ENCODE measurements around the gene ACSF2.

Gene ACSF2

DNA sequence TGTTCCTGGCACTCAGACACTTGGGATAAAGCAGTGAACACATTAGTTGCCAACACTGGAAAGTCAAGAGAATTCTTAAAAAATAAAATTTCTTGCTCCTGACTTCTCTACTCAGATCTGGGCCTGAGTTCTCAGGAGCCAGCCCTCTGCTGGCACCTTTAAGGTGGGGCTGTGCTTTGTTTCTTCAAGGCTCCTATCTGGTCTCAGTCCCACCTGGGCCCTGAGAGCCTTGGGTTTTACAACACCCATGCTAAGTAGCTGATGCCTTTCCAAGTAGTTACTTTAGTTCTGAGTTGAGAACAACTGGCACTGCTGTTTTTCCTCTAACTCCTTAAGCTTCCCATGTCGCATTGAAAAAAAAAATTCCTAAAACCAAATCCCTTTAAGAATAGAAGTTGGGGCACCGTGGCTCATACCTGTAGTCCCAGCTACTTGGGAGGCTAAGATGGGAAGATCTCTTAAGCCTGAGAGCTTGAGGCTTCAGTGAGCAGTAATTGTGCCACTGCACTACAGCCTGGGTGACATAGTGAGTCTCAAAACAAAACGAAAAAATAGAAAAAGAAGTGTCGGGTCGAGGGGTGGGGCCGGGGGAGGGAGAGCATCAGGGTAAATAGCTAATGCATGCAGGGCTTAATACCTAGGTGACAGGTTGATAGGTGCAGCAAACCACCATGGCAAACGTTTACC is 26.1 kb downstream of the ACSF2 start:
- no peak overlapping the region for H3K4me3 ChIP-seq (replicated peaks in 1 of 2; ENCODE audit: low read depth in 2 of 2, low read length in 2 of 2)
- TF ChIP-seq, protein P1, sequence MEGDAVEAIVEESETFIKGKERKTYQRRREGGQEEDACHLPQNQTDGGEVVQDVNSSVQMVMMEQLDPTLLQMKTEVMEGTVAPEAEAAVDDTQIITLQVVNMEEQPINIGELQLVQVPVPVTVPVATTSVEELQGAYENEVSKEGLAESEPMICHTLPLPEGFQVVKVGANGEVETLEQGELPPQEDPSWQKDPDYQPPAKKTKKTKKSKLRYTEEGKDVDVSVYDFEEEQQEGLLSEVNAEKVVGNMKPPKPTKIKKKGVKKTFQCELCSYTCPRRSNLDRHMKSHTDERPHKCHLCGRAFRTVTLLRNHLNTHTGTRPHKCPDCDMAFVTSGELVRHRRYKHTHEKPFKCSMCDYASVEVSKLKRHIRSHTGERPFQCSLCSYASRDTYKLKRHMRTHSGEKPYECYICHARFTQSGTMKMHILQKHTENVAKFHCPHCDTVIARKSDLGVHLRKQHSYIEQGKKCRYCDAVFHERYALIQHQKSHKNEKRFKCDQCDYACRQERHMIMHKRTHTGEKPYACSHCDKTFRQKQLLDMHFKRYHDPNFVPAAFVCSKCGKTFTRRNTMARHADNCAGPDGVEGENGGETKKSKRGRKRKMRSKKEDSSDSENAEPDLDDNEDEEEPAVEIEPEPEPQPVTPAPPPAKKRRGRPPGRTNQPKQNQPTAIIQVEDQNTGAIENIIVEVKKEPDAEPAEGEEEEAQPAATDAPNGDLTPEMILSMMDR (IDR thresholded peaks at IDR 0.05; ENCODE audit: low read depth, low read length), result no peak

DNA sequence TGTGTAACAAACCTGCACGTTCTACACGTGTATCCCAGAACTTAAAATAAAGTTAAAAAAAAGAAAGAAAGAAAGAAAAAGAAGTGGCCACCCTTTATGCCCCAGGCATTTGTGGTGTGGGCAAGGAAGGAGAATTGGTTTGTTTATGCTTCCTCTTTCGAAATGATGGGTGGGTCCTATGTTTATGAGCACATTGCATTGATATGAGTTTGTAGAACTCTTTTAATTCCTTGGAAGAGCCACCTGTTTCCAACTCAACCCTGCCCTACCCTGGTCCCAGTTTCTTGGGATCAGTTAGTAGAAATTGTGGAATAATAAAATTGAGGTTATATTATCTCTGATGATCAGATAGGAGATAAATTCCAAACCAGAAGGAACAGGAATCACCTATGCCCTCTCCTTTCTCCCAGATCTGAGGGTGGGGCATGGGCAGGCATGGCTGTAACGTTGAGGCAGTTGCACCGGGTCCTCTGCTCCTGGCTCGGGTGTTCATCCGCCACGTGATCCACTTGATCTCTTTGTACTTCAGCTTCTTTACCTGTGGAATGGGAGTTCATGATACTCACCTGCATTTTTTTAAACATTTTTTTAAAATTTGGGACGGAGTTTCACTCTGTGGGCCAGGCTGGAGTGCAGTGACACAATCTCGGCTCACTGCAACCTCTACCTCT is 26.7 kb downstream of the ACSF2 start:
- TF ChIP-seq, protein P1 (IDR thresholded peaks at IDR 0.05; ENCODE audit: low read depth, low read length), result no peak
- H3K4me3 ChIP-seq (replicated peaks in 1 of 2; ENCODE audit: low read depth in 2 of 2, low read length in 2 of 2), result no peak overlapping the region
- DNase-seq (ENCODE audit: low read depth in 2 of 2), result peak in 1 of 2 donors; percentile 22

More for the DNA sequence above, 26.1 kb downstream of the ACSF2 start:
- DNase-seq (ENCODE audit: low read depth in 2 of 2), result no peak

DNA sequence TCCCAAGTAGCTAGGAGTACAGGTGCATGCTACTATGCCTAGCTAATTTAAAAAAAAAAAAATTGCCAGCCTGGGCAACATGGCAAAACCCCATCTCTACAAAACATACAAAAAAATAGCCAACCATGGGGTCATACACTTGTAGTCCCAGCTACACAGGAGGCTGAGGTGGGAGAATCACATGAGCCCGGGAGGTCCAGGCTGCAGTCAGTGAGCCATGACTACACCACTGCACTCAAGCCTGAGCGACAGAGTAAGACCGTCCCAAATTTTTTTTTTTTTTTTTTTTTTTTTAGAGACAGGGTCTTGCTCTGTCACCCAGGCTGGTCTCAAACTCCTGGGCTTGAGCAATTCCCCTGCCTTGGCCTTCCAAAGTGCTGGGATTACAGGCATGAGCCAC is 27.9 kb downstream of the ACSF2 start:
- TF ChIP-seq, protein P1 (IDR thresholded peaks at IDR 0.05; ENCODE audit: low read depth, low read length), result no peak
- DNase-seq (ENCODE audit: low read depth in 2 of 2), result no peak
- no peak overlapping the region for H3K4me3 ChIP-seq (replicated peaks in 1 of 2; ENCODE audit: low read depth in 2 of 2, low read length in 2 of 2)

DNA sequence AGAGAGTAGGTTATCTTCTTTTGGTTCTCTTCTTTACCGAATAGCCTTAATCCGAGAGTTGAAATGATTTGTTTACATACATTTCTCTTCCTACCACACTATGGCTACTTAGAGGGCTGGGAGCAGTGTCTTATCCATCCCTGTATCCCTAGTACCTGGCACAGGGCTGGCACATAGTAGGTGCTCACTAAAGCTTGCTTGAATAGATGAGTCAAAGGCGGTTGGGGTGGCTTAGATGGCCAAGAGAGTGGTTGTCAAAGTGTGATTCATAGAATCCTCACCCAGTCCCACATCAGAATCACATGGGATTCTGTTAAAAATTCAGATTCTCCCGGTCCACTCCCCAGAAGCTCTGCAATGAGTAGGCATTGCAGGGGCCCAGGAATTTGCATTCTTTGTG is 31.6 kb downstream of the ACSF2 start:
- no peak for DNase-seq (ENCODE audit: low read depth in 2 of 2)
- TF ChIP-seq, protein P1 (IDR thresholded peaks at IDR 0.05; ENCODE audit: low read depth, low read length), result no peak
- no peak overlapping the region for H3K4me3 ChIP-seq (replicated peaks in 1 of 2; ENCODE audit: low read depth in 2 of 2, low read length in 2 of 2)

DNA sequence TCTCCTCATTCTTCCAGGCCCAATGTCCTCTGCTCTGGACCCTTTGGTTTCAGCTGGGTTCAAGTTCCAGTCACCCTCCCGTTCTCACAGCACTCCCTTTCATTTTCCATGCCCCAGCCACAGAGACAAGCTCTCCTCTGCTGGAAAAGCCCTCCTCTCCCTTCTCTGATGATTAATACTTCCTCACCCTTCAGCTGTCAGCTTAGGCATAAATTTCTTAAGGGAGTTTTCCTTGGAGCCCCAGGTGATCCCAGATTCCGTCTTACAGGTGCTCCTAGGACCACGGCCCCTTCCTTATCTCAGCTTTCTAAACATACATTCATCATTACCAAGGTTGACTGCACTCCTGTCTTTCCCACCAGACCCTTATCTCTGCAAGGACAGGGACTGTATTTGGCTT is 32.3 kb downstream of the ACSF2 start:
- TF ChIP-seq, protein P1 (IDR thresholded peaks at IDR 0.05; ENCODE audit: low read depth, low read length), result no peak
- no peak for DNase-seq (ENCODE audit: low read depth in 2 of 2)
- no peak overlapping the region for H3K4me3 ChIP-seq (replicated peaks in 1 of 2; ENCODE audit: low read depth in 2 of 2, low read length in 2 of 2)

DNA sequence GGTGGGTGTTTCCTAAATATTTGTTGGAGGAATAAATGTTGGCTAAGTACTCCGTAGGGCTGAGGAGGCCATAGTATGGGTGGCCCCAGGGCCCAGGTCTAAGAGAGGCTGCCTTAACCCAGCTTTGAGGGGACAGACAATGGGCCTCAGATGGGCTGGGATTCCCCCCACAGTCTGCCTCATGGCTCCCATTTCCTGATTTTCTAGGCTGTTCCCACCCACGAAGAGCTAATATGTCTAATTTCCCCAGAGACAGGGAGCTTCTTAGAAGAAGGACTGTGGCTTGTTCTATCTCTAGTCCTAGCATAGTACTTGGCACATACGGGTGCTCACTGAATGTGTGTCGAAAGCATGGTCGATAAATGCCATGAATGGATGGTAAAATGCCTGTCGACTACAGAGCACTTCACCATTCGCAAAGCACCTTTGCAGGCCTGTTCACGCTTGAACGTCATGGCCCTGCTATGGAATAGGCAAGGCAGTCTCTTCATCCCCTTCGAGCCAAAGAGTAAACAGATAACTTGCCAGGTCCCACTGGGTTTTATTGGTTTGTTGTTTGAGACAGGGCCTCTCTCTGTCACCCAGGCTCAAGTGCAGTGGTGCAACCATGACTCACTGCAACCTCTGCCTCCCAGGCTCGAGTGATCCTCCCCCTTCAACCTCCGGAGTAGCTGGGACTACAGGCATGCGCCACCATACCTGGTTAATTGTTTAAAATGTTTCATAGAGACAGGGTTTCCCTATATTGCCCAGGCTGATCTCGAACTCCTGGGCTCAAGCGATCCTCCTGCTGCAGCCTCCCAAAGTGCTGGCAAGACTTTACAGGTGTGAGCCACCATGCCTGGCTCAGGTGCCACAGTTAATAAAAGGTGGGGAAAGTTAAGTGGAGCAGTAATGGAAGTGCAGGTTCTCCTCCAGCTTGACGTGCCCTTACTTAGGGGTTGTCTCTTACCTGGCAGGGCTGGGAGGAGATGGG is 33.0 kb downstream of the ACSF2 start:
- no peak overlapping the region for H3K4me3 ChIP-seq (replicated peaks in 1 of 2; ENCODE audit: low read depth in 2 of 2, low read length in 2 of 2)
- TF ChIP-seq, protein P1 (IDR thresholded peaks at IDR 0.05; ENCODE audit: low read depth, low read length), result no peak
- peak in 1 of 2 donors; percentile 46 for DNase-seq (ENCODE audit: low read depth in 2 of 2)

Data from cardiac fibroblast (primary cell).